NCI-H128 (cell line): ENCODE data around the gene ITPR1.

ENCODE experiments used
- DNase-seq: peaks from one replicate; lab custom pipeline; 2025; ENCODE audit not compliant: unreplicated experiment; lab: John Stamatoyannopoulos, UW

Gene ITPR1

GRCh38 chr3:4770561-4770960 is 277.4 kb downstream of the ITPR1 start:
- no peak for DNase-seq

GRCh38 chr3:4771243-4771642 is 278.1 kb downstream of the ITPR1 start:
- DNase-seq, result no peak

- DNase-seq, result no peak
These were observed 279.1 kb downstream of the ITPR1 start for GRCh38 chr3:4772171-4772804.

- no peak for DNase-seq
These were observed 279.7 kb downstream of the ITPR1 start for GRCh38 chr3:4772858-4773257.

GRCh38 chr3:4773583-4773982 is 280.4 kb downstream of the ITPR1 start:
- DNase-seq, result no peak

- no peak for DNase-seq
These were observed 281.4 kb downstream of the ITPR1 start for GRCh38 chr3:4774531-4774930.

GRCh38 chr3:4776399-4776979 is 283.3 kb downstream of the ITPR1 start:
- DNase-seq, result no peak

- no peak for DNase-seq
These were observed 283.9 kb downstream of the ITPR1 start for GRCh38 chr3:4776980-4777581.

- no peak for DNase-seq
These were observed 285.0 kb downstream of the ITPR1 start for GRCh38 chr3:4778119-4778518.

- no peak for DNase-seq
These were observed 285.6 kb downstream of the ITPR1 start for GRCh38 chr3:4778740-4779139.

- no peak for DNase-seq
These were observed 287.4 kb downstream of the ITPR1 start for GRCh38 chr3:4780545-4780957.

- DNase-seq, result no peak
These were observed 288.9 kb downstream of the ITPR1 start for GRCh38 chr3:4782095-4782494.

GRCh38 chr3:4785551-4785950 is 292.4 kb downstream of the ITPR1 start:
- no peak for DNase-seq

GRCh38 chr3:4786431-4786830 is 293.3 kb downstream of the ITPR1 start:
- no peak for DNase-seq

GRCh38 chr3:4791358-4791757 is 298.2 kb downstream of the ITPR1 start:
- no peak for DNase-seq

- DNase-seq, result no peak
These were observed 300.2 kb downstream of the ITPR1 start for GRCh38 chr3:4793311-4793710.

- DNase-seq, result no peak
These were observed 301.2 kb downstream of the ITPR1 start for GRCh38 chr3:4794331-4794730.

GRCh38 chr3:4794798-4795197 is 301.6 kb downstream of the ITPR1 start:
- no peak for DNase-seq

- no peak for DNase-seq
These were observed 302.8 kb downstream of the ITPR1 start for GRCh38 chr3:4795905-4796304.

GRCh38 chr3:4797201-4797705 is 304.1 kb downstream of the ITPR1 start:
- no peak for DNase-seq

- DNase-seq, result no peak
These were observed 306.4 kb downstream of the ITPR1 start for GRCh38 chr3:4799266-4800256.
